GM18502 (cell line): ENCODE data around the gene ATAT1.
A peak's percentile ranks its signal among the peaks of the same experiment; 100 is the strongest.

Experiments used
- ATAC-seq: cut with Tn5 transposase; IDR thresholded peaks from one replicate; pipeline ENCODE4 v1.9.1; 2021; ENCODE audit warnings: mild to moderate bottlenecking; ENCODE audit not compliant: unreplicated experiment, poor library complexity

ATAT1 gene

DNA sequence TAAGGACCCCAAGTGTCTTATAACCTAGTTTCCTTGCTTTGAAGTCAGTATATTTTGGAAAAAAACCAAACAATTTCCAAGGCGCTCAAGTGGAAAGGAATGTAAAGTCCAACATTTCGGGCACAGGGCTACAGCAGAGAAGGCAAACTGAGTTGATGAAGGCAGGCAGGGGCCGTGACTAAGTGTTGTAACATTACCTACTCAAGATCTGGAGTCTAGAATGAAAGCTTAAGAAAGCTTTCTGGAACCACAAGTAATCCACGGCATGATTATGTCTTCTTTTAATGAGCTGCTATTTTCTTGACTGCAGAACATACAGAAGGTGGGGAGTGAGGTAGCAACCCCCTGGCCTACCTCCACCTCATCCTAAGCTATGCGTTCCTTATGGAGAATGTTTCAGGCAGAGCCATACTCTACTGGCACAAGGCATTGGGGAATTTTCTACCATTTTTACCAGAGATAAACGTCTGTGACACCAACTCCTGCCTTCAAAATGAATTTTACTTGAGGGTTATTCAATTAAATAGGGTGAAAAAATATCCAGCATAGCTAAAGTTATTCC is 13.9 kb upstream of the ATAT1 start:
- ATAC-seq: no peak

- no peak for ATAC-seq
Measured at GRCh38 chr6:30613251-30614043, 13.2 kb upstream of the ATAT1 start.

DNA sequence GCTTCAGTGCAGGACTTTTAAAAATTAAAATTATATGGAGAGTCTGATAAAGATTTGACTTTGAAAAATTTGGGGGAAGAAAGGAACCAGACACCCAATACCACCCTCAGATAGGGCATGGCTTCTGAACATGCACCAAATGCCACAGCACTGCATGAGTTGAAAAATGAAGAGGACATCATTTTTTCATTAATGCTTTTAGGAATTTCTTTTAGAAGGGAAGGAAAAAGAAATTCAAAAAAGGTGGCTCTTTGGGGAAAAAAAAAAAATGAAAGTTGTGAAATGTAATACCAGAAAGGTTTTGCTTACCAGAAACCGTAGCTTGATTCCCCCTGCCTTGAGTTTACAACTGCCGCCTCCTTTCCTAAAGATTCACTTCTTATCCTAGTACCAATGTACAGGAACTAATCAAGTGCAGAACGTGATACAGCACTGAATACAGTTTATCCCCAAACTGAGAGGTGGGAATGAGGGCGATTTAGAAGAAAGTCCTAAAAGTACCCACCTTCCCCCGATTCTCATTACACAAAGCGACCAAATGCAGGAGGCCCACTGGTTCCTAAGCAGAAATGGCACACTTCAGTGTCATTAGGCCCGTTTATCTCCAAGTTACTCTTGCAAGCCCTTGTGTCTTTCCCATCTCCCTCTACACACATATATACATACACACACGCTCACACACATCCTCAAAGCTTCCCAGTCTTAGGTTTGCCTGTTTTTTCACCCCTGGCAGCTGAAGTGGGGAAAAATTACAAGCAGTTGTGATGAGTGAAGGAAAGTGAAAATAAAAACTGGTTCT is 12.4 kb upstream of the ATAT1 start:
- no peak for ATAC-seq

- ATAC-seq: peak; percentile 51
Measured at GRCh38 chr6:30614843-30615218, 11.8 kb upstream of the ATAT1 start.

- ATAC-seq: no peak
Measured at GRCh38 chr6:30615219-30615957, 11.3 kb upstream of the ATAT1 start.

GRCh38 chr6:30615958-30616810 is 10.5 kb upstream of the ATAT1 start:
- ATAC-seq: no peak

DNA sequence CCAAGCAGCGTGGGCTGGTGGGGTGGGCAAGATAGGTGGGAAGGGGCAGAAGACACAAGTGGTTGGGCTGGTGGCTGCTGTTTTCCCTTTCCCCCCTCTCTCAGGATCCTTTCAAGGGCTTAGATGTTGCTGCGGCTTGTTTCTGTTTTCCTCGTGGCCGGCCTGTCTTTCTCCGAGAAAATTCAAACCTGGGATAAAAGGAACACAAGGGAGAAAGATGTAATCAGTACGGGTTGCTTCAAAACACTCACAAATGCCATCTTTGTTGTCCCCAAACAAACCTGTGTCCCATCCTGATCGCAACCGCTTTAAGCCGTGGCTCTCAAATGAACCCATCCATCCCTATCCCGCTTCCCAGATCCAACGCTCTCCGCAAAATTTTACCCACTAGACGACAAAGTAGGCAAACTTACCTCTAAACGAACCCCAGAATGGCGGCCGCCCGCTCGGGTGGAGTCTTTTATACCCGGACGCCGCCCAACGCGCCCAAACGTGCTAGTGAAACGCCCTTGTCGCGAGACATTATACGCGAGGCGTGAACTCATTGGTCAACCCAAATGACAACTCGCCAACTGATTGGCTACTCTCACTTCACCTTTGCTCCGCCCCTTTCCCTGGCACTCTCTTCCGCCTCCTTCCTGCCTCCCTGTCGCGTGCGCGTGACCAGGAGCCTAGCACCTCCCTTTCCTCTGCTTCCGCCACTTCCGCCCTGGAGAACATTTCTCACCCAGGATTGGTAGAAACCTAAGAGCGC is 9.7 kb upstream of the ATAT1 start, which contains the start of gene PPP1R10:
Gene PPP1R10, minus strand, starts transcription at position 433 of the 754 bp plus-strand sequence. CDS start 7,299 bp downstream, outside the sequence.
- peak; percentile 78 for ATAC-seq

DNA sequence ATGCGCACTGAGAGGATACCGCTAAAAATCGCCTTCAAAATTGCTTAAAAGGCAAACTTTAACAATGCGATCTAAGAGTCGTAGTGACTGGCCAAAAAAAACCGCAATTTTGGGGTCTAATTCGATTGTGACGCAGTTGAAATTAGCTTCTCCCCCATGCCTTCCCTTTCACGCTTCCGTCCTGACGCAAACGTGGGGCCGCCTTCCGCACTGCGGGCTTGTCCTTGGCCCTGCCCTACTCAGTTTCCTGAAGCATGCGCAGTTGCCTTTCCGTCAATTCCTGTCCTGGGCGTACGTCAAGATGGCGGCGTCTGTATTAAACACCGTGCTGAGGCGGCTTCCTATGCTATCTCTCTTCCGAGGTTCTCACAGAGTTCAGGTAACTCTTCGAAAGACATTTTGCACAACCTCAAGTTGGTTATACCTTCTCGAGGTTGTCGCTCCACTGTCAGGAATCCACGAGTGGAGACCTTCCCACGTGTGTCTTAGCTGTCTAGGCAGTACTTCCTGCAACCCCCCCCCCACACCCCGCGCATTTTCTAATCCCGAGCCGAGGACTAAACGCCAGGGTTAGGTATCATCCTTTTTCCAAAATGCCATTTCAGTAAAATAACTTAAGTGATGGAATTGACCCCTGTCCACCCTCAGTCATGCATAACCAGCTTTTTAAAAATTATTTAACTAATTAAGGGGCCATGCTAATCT is 9.0 kb upstream of the ATAT1 start, which contains the start of gene MRPS18B:
Gene MRPS18B, plus strand, starts transcription at position 276 of the 705 bp plus-strand sequence. Its CDS starts 26 bp downstream, at position 302.
- peak; percentile 76 for ATAC-seq

- no peak for ATAC-seq
Measured at GRCh38 chr6:30618270-30618797, 8.3 kb upstream of the ATAT1 start.

GRCh38 chr6:30619561-30619960 is 7.1 kb upstream of the ATAT1 start:
- ATAC-seq: no peak

GRCh38 chr6:30625511-30625910 is 1.2 kb upstream of the ATAT1 start:
- ATAC-seq: no peak

DNA sequence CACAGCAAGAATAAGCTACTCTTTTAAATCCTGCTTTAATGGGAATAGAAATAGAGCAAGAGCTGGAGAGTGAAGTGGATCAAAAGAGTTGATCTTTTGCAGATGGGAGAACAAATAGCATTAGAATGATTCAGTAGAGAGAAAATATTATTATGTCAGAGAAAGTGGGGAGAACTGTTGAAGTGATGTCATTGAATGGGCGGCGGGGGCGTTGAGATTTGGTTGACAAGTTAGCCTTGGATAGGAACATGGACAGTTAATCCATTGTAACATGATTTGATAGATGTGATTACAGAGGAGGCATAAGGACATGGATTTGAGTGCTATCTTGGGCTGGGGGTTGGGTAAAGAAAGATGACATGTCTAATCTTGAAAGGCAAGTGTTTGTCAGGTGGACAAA is 9.2 kb downstream of the ATAT1 start:
- ATAC-seq: no peak

DNA sequence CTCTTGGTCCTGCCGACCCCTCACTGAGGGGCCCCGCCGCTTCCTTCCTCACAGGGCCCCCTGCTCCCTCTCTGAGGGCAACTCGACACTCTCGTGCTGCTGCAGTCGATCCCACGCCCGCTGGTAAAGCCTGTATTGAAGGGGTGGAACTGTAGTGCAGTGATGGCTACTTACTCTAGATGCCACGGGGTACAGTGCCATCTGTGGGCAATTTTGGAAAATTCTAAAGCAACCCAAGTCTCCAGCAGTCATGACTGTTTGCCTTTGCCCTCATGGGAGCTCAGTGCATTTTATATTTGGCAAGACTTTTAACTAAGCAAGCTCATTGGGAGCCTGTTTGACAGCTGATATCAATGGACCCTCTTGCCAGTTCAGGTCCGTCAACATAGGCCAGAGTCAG is 13.8 kb downstream of the ATAT1 start:
- ATAC-seq: no peak

DNA sequence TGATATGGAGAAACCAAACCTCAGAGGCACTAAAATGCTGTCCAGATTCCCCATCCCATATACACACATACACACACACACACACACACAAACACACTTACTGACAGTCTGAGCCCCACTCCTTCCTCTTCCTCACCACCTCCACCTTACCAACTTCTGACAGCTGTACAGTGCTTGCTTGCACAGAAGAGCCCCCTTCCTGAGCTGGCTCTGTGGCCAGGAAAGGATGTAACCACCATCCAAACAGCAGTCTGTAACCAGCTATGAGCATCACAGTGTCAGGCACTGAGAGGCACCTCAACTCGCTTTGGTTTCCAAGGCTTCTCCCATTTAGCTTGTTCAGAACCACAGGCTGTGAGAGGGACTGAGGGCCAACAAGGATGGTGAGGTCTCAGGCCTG is 14.4 kb downstream of the ATAT1 start:
- ATAC-seq: no peak

- ATAC-seq: no peak
Measured at GRCh38 chr6:30643656-30644055, 17.0 kb downstream of the ATAT1 start.

GRCh38 chr6:30644769-30645168 is 18.1 kb downstream of the ATAT1 start:
- no peak for ATAC-seq

GRCh38 chr6:30645989-30646388 is 19.3 kb downstream of the ATAT1 start:
- ATAC-seq: no peak
